Right renal cortex interstitium (tissue), 3 donors: ENCODE data around the gene TNFSF10. TPM values are rescaled to one million over a fixed set of nuclear protein-coding genes. Genes with fewer than 3 reads are reported as not detected.
"Not testable (repeated sequence)": the region's sequence is repeated elsewhere in the genome, so short reads cannot be mapped to it uniquely, and the experiment has no call there.

Experiments used
- DNase-seq, 3 donors: peaks; one replicate each; pipeline ENCODE4 v3.0.0-alpha.2; 2013; ENCODE audit warnings: low read depth in 3 of 3, low spot score in 2 of 3
- polyA plus RNA-seq, 3 donors: library from polyadenylated mRNA; unstranded; fragments of 120-200 nt; gene quantifications; one replicate each; pipeline ENCODE4 v1.2.1, GENCODE V29; 2013; ENCODE audit not compliant: insufficient read length in 3 of 3

Gene TNFSF10
- 10 to 100 TPM; 44.3 to 70.4 (median 55.0) TPM for polyA plus RNA-seq

- DNase-seq, result no peak
These were observed at the start of gene TNFSF10 for GRCh38 chr3:172522871-172523818. TNFSF10 (minus strand) TSS chr3:172523430; CDS start chr3:172523384, 46 bp downstream.

GRCh38 chr3:172569128-172570008 lies 46.1 kb upstream of the TNFSF10 start:
- DNase-seq, result no peak

- no peak for DNase-seq
These were observed 45.5 kb upstream of the TNFSF10 start for GRCh38 chr3:172568701-172569100.

- not testable (repeated sequence) for DNase-seq
These were observed 43.6 kb upstream of the TNFSF10 start for GRCh38 chr3:172566785-172567184.

- peak in 1 of 3 donors; percentile 23 for DNase-seq
These were observed 41.3 kb upstream of the TNFSF10 start for GRCh38 chr3:172564499-172564898.

- DNase-seq, result peak in 2 of 3 donors; percentile 25 to 39
These were observed 39.9 kb upstream of the TNFSF10 start for GRCh38 chr3:172562871-172563865.

- no peak for DNase-seq
These were observed 38.8 kb upstream of the TNFSF10 start for GRCh38 chr3:172561897-172562640.

- no peak for DNase-seq
These were observed 37.4 kb upstream of the TNFSF10 start for GRCh38 chr3:172560586-172560985.

GRCh38 chr3:172560026-172560425 lies 36.8 kb upstream of the TNFSF10 start:
- DNase-seq, result no peak

- DNase-seq, result no peak
These were observed 35.8 kb upstream of the TNFSF10 start for GRCh38 chr3:172559020-172559419.

- no peak for DNase-seq
These were observed 34.4 kb upstream of the TNFSF10 start for GRCh38 chr3:172557515-172558220.

GRCh38 chr3:172553526-172554252 lies 30.5 kb upstream of the TNFSF10 start:
- no peak for DNase-seq

- DNase-seq, result no peak
These were observed 29.4 kb upstream of the TNFSF10 start for GRCh38 chr3:172552607-172553006.

- no peak for DNase-seq
These were observed 28.6 kb upstream of the TNFSF10 start for GRCh38 chr3:172551874-172552273.

- no peak for DNase-seq
These were observed 27.2 kb upstream of the TNFSF10 start for GRCh38 chr3:172550347-172550943.

- no peak for DNase-seq
These were observed 25.9 kb upstream of the TNFSF10 start for GRCh38 chr3:172549144-172549543.

- no peak for DNase-seq
These were observed 23.5 kb upstream of the TNFSF10 start for GRCh38 chr3:172546628-172547214.
